ENCODE measurements around the gene FOXL3.

- no peak for TF ChIP-seq CTCF (IDR thresholded peaks at IDR 0.05)
- TF ChIP-seq POLR2A (IDR thresholded peaks at IDR 0.05), result no peak
Measured at GRCh38 chr7:296373-296945, 6.5 kb downstream of the FOXL3 start.

All from right lobe of liver (tissue), 4 donors.